BE2C (cell line): ENCODE data around the gene KRTAP1-1.
"Not testable (repeated sequence)": the region's sequence is repeated elsewhere in the genome, so short reads cannot be mapped to it uniquely, and the experiment has no call there.

Experiments used
- DNase-seq: peaks from one replicate; pipeline ENCODE4 v3.0.0-alpha.2; 2020
- H3K27me3 ChIP-seq: fragments of 250-450 bp; sonication (Bioruptor Pico); 2 replicates; pipeline ENCODE4 v1.5.1; 2020; ENCODE audit warnings: mild to moderate bottlenecking
- H3K36me3 ChIP-seq: fragments of 250-450 bp; sonication (Bioruptor Pico); 2 replicates; pipeline ENCODE4 v1.5.1; 2020; ENCODE audit warnings: mild to moderate bottlenecking
- H3K4me1 ChIP-seq: fragments of 250-450 bp; sonication (Bioruptor Pico); 2 replicates; pipeline ENCODE4 v1.5.1; 2020
- H3K4me3 ChIP-seq: 2 replicates; pipeline ENCODE4 v1.5.1; 2011; ENCODE audit warnings: low read depth, low read length
- H3K9me3 ChIP-seq: fragments of 250-450 bp; sonication (Bioruptor Pico); 2 replicates; pipeline ENCODE4 v1.5.1; 2020
- TF ChIP-seq, protein P1 (sequence below): IDR thresholded peaks from 2 replicates; pipeline ENCODE4 v1.5.1; 2012; ENCODE audit warnings: mild to moderate bottlenecking, low read depth, low read length

The KRTAP1-1 gene

DNA sequence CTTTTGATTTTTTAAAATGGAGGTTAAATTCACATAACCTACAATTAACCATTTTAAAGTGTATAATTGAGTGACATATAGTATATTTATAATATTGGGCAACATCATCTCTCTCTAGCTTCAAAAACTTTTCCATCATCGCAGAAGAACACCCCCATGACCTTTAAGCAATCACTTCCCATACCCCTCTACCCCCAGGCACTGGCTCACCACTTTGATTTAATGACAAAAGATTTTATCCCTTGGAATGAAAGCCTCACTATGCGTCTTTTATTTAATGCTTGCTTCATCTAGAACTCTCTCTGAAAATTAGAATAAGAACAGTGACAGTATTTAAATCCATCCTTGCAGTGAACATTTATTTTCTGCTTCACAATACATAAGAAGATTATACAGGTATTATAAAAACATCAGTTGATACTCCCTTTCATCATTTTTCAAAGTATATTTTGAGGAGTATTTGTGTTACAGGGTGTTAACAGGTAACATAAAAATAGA is 3.3 kb downstream of the KRTAP1-1 start:
- no peak for DNase-seq
- Histone ChIP-seq H3K27me3 (peaks cover 51% of the 10 kb centered on the region), H3K4me1 (no peaks in the 10 kb centered on the region), H3K36me3 (no peaks in the 10 kb centered on the region), H3K4me3 (no peak overlapping the region), H3K9me3 (no peaks in the 10 kb centered on the region)
- TF ChIP-seq, protein P1, sequence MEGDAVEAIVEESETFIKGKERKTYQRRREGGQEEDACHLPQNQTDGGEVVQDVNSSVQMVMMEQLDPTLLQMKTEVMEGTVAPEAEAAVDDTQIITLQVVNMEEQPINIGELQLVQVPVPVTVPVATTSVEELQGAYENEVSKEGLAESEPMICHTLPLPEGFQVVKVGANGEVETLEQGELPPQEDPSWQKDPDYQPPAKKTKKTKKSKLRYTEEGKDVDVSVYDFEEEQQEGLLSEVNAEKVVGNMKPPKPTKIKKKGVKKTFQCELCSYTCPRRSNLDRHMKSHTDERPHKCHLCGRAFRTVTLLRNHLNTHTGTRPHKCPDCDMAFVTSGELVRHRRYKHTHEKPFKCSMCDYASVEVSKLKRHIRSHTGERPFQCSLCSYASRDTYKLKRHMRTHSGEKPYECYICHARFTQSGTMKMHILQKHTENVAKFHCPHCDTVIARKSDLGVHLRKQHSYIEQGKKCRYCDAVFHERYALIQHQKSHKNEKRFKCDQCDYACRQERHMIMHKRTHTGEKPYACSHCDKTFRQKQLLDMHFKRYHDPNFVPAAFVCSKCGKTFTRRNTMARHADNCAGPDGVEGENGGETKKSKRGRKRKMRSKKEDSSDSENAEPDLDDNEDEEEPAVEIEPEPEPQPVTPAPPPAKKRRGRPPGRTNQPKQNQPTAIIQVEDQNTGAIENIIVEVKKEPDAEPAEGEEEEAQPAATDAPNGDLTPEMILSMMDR, result no peak

- peaks cover 66% of the 10 kb centered on the region for H3K27me3 ChIP-seq
- not testable (repeated sequence) for H3K4me1 ChIP-seq, H3K36me3 ChIP-seq, H3K9me3 ChIP-seq, H3K4me3 ChIP-seq, DNase-seq
Observed at GRCh38 chr17:41034346-41034935, 6.8 kb downstream of the KRTAP1-1 start, which contains the start of gene KRTAP1-3. KRTAP1-3 (minus strand) TSS chr17:41034874; CDS start chr17:41034821, 53 bp downstream.

GRCh38 chr17:41029633-41030245 is 11.5 kb downstream of the KRTAP1-1 start, which contains the start of gene KRTAP1-4:
KRTAP1-4 (minus strand) TSS chr17:41030195; CDS start chr17:41030078, 117 bp downstream.
- Histone ChIP-seq H3K4me3 (no peak within 1 kb of the TSS), H3K9me3 (no peaks in the 10 kb centered on the region), H3K36me3 (no peaks in the 10 kb centered on the region), H3K27me3 (peaks cover 71% of the 10 kb centered on the region), H3K4me1 (no peaks in the 10 kb centered on the region)
- TF ChIP-seq, protein P1, result no peak
- no peak for DNase-seq

GRCh38 chr17:41026715-41027471 is 14.4 kb downstream of the KRTAP1-1 start, which contains the start of gene KRTAP1-5:
KRTAP1-5 (minus strand) TSS chr17:41027208; CDS start chr17:41027155, 53 bp downstream.
- H3K4me1 ChIP-seq, result no peaks in the 10 kb centered on the region
- DNase-seq, result no peak
- no peaks in the 10 kb centered on the region for H3K9me3 ChIP-seq
- TF ChIP-seq, protein P1, result no peak
- H3K27me3 ChIP-seq, result peaks cover 51% of the 10 kb centered on the region
- H3K36me3 ChIP-seq, result no peaks in the 10 kb centered on the region
- H3K4me3 ChIP-seq, result no peak within 1 kb of the TSS

DNA sequence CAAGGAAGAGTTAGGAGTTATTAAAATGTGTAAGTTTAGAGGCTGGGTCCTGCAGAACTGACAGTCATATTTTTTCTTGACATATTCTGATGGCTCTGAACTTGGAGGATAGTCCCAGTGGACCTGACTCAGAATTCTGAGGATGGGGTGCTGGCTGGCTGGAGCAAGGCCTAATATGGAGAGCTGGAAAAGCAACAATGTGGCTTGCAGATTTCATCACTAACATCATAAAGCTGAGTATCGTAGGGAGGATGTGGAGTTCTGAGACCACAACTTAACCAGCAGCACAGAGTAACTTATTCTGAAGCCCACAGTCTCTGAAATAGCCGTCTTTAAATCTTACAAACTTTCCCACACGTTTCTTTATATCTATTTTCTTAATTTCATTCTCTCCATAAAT is 16.6 kb downstream of the KRTAP1-1 start:
- no peak for DNase-seq
- Histone ChIP-seq H3K4me3 (no peak overlapping the region), H3K9me3 (no peaks in the 10 kb centered on the region), H3K4me1 (no peaks in the 10 kb centered on the region), H3K36me3 (no peaks in the 10 kb centered on the region), H3K27me3 (peaks cover 33% of the 10 kb centered on the region)
- TF ChIP-seq, protein P1, result no peak

GRCh38 chr17:41020336-41020735 is 20.9 kb downstream of the KRTAP1-1 start:
- H3K4me3 ChIP-seq, result no peak overlapping the region
- no peaks in the 10 kb centered on the region for H3K4me1 ChIP-seq
- no peaks in the 10 kb centered on the region for H3K9me3 ChIP-seq
- H3K36me3 ChIP-seq, result no peaks in the 10 kb centered on the region
- no peak for DNase-seq
- H3K27me3 ChIP-seq, result peaks cover 14% of the 10 kb centered on the region
- TF ChIP-seq, protein P1, result no peak
